ENCODE measurements around the gene NT5DC3. TPM values are rescaled to one million over a fixed set of nuclear protein-coding genes. Genes with fewer than 3 reads are reported as not detected.

The NT5DC3 gene
- total and polyA plus RNA-seq, 3 donors from 2014 or later, result 5.7 to 25.4 (median 16.1) TPM

- WGBS, 2 donors, result 85 to 87% methylated on average over 7 of the region's 8 CpGs
- H3K36me3 ChIP-seq (ENCODE audit: low read depth, missing control alignments), result no peaks in the 10 kb centered on the region
- H3K4me3 ChIP-seq, result no peak overlapping the region
- intact Hi-C loops (cut with DNase I; ENCODE audit: low total_unique reads), result no loop called here
- TF ChIP-seq CTCF (IDR thresholded peaks at IDR 0.05), result no peak
- no peak for TF ChIP-seq POLR2A (IDR thresholded peaks at IDR 0.05)
- peaks cover 4% of the 10 kb centered on the region for H3K4me1 ChIP-seq
- no peak for DNase-seq
- H3K9me3 ChIP-seq, result no peaks in the 10 kb centered on the region
- H3K27me3 ChIP-seq, result no peaks in the 10 kb centered on the region
- no peak overlapping the region for H3K27ac ChIP-seq
These were observed 72.4 kb downstream of the NT5DC3 start for GRCh38 chr12:103768467-103769123.

GRCh38 chr12:103766028-103766427, 75.0 kb downstream of the NT5DC3 start:
- no peak overlapping the region for H3K27ac ChIP-seq
- no peaks in the 10 kb centered on the region for H3K4me1 ChIP-seq
- no peaks in the 10 kb centered on the region for H3K9me3 ChIP-seq
- no peak for DNase-seq
- no peak overlapping the region for H3K4me3 ChIP-seq
- 82 to 90% methylated on average over 4 to 6 of the region's 6 CpGs for whole genome bisulfite sequencing, 2 donors
- intact Hi-C loops (cut with DNase I; ENCODE audit: low total_unique reads), result no loop called here
- no peaks in the 10 kb centered on the region for H3K36me3 ChIP-seq (ENCODE audit: low read depth, missing control alignments)
- H3K27me3 ChIP-seq, result no peaks in the 10 kb centered on the region
- TF ChIP-seq CTCF (IDR thresholded peaks at IDR 0.05) (no peak), POLR2A (IDR thresholded peaks at IDR 0.05) (no peak)

GRCh38 chr12:103765322-103765721, 75.7 kb downstream of the NT5DC3 start:
- Histone ChIP-seq H3K27ac (no peak overlapping the region), H3K27me3 (no peaks in the 10 kb centered on the region), H3K9me3 (no peaks in the 10 kb centered on the region), H3K36me3 (ENCODE audit: low read depth, missing control alignments) (no peaks in the 10 kb centered on the region), H3K4me3 (no peak overlapping the region), H3K4me1 (no peaks in the 10 kb centered on the region)
- TF ChIP-seq CTCF (IDR thresholded peaks at IDR 0.05) (no peak), POLR2A (IDR thresholded peaks at IDR 0.05) (no peak)
- intact Hi-C loops (cut with DNase I; ENCODE audit: low total_unique reads), result no loop called here
- DNase-seq, result no peak
- WGBS, 2 donors, result 95 to 99% methylated on average over 5 of the region's 5 CpGs

- 60 to 86% methylated on average over 1 to 5 of the region's 5 CpGs for WGBS, 2 donors
- DNase-seq, result no peak
- H3K4me1 ChIP-seq, result no peaks in the 10 kb centered on the region
- H3K36me3 ChIP-seq (ENCODE audit: low read depth, missing control alignments), result no peaks in the 10 kb centered on the region
- intact Hi-C loops (cut with DNase I; ENCODE audit: low total_unique reads), result no loop called here
- H3K4me3 ChIP-seq, result no peak overlapping the region
- H3K27ac ChIP-seq, result no peak overlapping the region
- H3K9me3 ChIP-seq, result no peaks in the 10 kb centered on the region
- no peaks in the 10 kb centered on the region for H3K27me3 ChIP-seq
- no peak for TF ChIP-seq CTCF (IDR thresholded peaks at IDR 0.05)
These were observed 78.6 kb downstream of the NT5DC3 start for GRCh38 chr12:103762473-103762872.

Measured in testis (tissue), 3 donors.